Natural killer cell (primary cell): ENCODE results near the gene KDM4C. TPM values are rescaled to one million over a fixed set of nuclear protein-coding genes. Genes with fewer than 3 reads are reported as not detected.

Experiments used
- ATAC-seq, 3 donors: fragments of 150-1000 bp in 2 of 3; fragments of 200-7000 bp in 1 of 3; cut with Tn5 transposase; 1 replicate in 1 of 3; 2 replicates in 2 of 3; pipeline ENCODE4 v1.10.0; 2021; ENCODE audit warnings: mild to moderate bottlenecking in 2 of 3, moderate library complexity in 2 of 3
- DNase-seq, 2 donors: peaks; one replicate each; pipeline versions ENCODE4 v3.0.0 to v3.0.0-alpha.2; 2013 to 2021; ENCODE audit warnings: mixed read lengths in 1 of 2
- H3K27ac ChIP-seq: one replicate; pipeline ENCODE4 v1.5.1; 2013; ENCODE audit warnings: mild to moderate bottlenecking, low read length
- H3K27me3 ChIP-seq: one replicate; pipeline ENCODE4 v1.6.1; 2013; ENCODE audit warnings: low read length; ENCODE audit not compliant: control insufficient read depth, insufficient read depth
- H3K36me3 ChIP-seq: one replicate; pipeline ENCODE4 v1.6.1; 2013; ENCODE audit warnings: low read length; ENCODE audit not compliant: control insufficient read depth, insufficient read depth
- H3K4me1 ChIP-seq: one replicate; pipeline ENCODE4 v1.6.1; 2013; ENCODE audit warnings: low read length; ENCODE audit not compliant: control insufficient read depth, insufficient read depth
- H3K4me3 ChIP-seq: one replicate; pipeline ENCODE4 v1.5.1; 2013; ENCODE audit warnings: low read length
- H3K9me3 ChIP-seq: one replicate; pipeline ENCODE4 v1.6.1; 2013; ENCODE audit warnings: low read length; ENCODE audit not compliant: control insufficient read depth, insufficient read depth
- H3K27ac Mint-ChIP-seq, 2 donors: one replicate each; pipeline ENCODE4 v1.8.0; 2022; ENCODE audit warnings: mild to moderate bottlenecking in 2 of 2, mixed read lengths in 2 of 2, moderate library complexity in 1 of 2
- H3K27me3 Mint-ChIP-seq, 2 donors: one replicate each; pipeline ENCODE4 v1.8.0; 2022; ENCODE audit warnings: low read depth in 2 of 2, mixed read lengths in 2 of 2
- H3K36me3 Mint-ChIP-seq: one replicate; pipeline ENCODE4 v1.8.0; 2022; ENCODE audit warnings: mixed read lengths
- H3K4me1 Mint-ChIP-seq, 2 donors: one replicate each; pipeline ENCODE4 v1.8.0; 2022; ENCODE audit warnings: mixed read lengths in 2 of 2
- H3K4me3 Mint-ChIP-seq: one replicate; pipeline ENCODE4 v1.8.0; 2022; ENCODE audit warnings: mild to moderate bottlenecking, moderate library complexity, mixed read lengths
- H3K9me3 Mint-ChIP-seq, 2 donors: one replicate each; pipeline ENCODE4 v1.8.0; 2022; ENCODE audit warnings: mixed read lengths in 2 of 2
- WGBS: methylation state at CpG from one replicate; pipeline ENCODE4 v1.1.7; 2013; ENCODE audit warnings: missing lambda C conversion rate; ENCODE audit not compliant: insufficient coverage; 5-methylcytosine and 5-hydroxymethylcytosine counted together
- intact Hi-C: fragments of 100-400 bp; cut with micrococcal nuclease; formaldehyde crosslinking; loops from one replicate; pipeline ENCODE4 v1.14.2; 2022
- total RNA-seq, 4 donors: library from RNA; stranded (reverse); fragments of 120-200 nt in 1 of 4; gene quantifications; one replicate each; pipeline versions ENCODE4 v1.2.3 to v1.2.4, GENCODE V29; 2013 to 2022
- TF ChIP-seq, protein P1 (sequence below): fragments of 200-600 bp; IDR thresholded peaks from one replicate; pipeline ENCODE4 v1.8.0; 2022; ENCODE audit warnings: antibody characterized with exemption

The KDM4C gene
- total RNA-seq, 3 donors from 2014 or later (not counting 1 experiment from before 2014, with no cell fraction given), result 115 to 137 (median 116) TPM

DNA sequence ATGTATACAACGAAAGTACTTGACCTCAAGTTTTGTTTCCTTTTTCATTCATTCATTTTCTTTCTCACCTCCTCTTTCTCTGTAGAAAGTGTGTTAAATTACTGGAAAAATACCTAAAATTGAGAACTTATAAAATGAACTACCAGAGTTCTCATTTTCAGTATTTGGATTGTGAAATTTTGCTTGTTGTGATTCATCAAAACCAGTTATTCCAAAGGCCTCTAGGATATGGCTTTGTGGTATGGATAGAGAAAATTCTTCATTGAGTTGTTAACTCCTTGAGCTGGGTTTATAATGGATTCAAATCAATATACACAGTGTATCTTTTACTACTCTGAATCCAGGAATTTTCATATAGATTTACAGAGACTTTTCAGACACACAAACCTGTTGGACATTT lies 287.6 kb downstream of the KDM4C start:
- no peaks in the 10 kb centered on the region for H3K9me3 Mint-ChIP-seq
- H3K27ac Mint-ChIP-seq, result peak overlapping the region in 1 of 2 donors; percentile 19
- Histone ChIP-seq H3K27me3 (no peaks in the 10 kb centered on the region), H3K36me3 (peaks cover 36% of the 10 kb centered on the region), H3K4me1 (no peaks in the 10 kb centered on the region), H3K4me3 (no peak overlapping the region), H3K27ac (no peak overlapping the region), H3K9me3 (no peaks in the 10 kb centered on the region)
- no peak for DNase-seq
- no peak for ATAC-seq
- 83% methylated on average over 1 of the region's 1 CpG for WGBS
- no peak overlapping the region for H3K4me3 Mint-ChIP-seq
- H3K27me3 Mint-ChIP-seq, result no peaks in the 10 kb centered on the region
- TF ChIP-seq, protein P1, sequence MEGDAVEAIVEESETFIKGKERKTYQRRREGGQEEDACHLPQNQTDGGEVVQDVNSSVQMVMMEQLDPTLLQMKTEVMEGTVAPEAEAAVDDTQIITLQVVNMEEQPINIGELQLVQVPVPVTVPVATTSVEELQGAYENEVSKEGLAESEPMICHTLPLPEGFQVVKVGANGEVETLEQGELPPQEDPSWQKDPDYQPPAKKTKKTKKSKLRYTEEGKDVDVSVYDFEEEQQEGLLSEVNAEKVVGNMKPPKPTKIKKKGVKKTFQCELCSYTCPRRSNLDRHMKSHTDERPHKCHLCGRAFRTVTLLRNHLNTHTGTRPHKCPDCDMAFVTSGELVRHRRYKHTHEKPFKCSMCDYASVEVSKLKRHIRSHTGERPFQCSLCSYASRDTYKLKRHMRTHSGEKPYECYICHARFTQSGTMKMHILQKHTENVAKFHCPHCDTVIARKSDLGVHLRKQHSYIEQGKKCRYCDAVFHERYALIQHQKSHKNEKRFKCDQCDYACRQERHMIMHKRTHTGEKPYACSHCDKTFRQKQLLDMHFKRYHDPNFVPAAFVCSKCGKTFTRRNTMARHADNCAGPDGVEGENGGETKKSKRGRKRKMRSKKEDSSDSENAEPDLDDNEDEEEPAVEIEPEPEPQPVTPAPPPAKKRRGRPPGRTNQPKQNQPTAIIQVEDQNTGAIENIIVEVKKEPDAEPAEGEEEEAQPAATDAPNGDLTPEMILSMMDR, result no peak
- intact Hi-C loops, result no loop called here
- H3K4me1 Mint-ChIP-seq, result peaks cover 31 to 47% of the 10 kb centered on the region in 2 donors
- H3K36me3 Mint-ChIP-seq, result peaks cover 26% of the 10 kb centered on the region

DNA sequence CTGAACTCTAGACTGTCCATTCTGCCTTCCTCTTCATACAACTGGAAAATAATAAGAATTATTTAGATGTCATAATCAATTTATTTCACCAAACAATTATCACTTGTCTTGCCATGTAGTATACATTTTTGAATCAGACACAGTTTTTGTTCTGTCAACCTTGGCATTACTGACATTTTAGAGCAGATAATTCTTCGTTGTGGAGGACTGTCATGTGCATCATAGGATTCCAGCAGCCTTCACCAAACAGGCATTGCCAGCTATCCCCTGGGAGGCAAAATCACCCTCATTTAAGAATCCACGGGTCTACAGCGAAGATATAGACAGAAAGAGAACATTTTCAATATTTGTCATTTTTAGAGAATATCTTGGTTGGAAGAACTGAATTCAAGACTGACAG lies 293.9 kb downstream of the KDM4C start:
- H3K27me3 ChIP-seq, result no peaks in the 10 kb centered on the region
- H3K4me3 ChIP-seq, result no peak overlapping the region
- no peak overlapping the region for H3K27ac ChIP-seq
- H3K36me3 Mint-ChIP-seq, result peaks cover 13% of the 10 kb centered on the region
- no peak overlapping the region for H3K4me3 Mint-ChIP-seq
- H3K9me3 ChIP-seq, result no peaks in the 10 kb centered on the region
- intact Hi-C loops, result loop anchor here (1.0 kb wide), 1 partner anchor 135 kb away; no protein-coding TSS in a partner anchor
- peaks cover 7 to 15% of the 10 kb centered on the region in 2 donors for H3K4me1 Mint-ChIP-seq
- TF ChIP-seq, protein P1, result no peak
- 94% methylated on average over 1 of the region's 3 CpGs for WGBS
- no peak overlapping the region for H3K27ac Mint-ChIP-seq
- peaks cover 43% of the 10 kb centered on the region for H3K36me3 ChIP-seq
- no peaks in the 10 kb centered on the region for H3K9me3 Mint-ChIP-seq
- ATAC-seq, result no peak
- H3K4me1 ChIP-seq, result no peaks in the 10 kb centered on the region
- no peaks in the 10 kb centered on the region for H3K27me3 Mint-ChIP-seq
- no peak for DNase-seq

DNA sequence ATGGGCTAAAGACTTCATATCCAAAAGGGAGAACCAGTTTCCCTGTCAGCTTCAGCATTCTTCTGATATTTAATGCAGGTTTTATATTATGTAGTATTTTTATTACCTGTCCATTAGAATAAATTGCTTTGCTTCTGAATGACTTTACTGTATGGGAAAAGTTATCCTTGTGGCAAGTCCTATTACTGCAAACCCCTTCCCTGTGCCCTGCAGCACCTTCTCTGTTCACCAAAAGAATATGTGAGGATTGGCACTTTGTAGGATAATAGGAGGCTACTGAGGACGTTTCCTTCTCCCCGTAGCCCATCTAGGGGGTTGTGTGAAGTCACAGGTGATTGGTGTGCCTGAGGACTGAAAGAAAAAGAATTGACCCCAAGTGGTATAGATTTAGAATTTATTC lies 296.1 kb downstream of the KDM4C start:
- no peak overlapping the region for H3K27ac Mint-ChIP-seq

More for the DNA sequence above, 296.1 kb downstream of the KDM4C start:
- DNase-seq, result no peak
- peaks cover 25% of the 10 kb centered on the region for H3K36me3 ChIP-seq
- no peak for ATAC-seq
- Mint-ChIP-seq H3K4me1 (peaks cover 7 to 10% of the 10 kb centered on the region in 2 donors), H3K36me3 (peaks cover 6% of the 10 kb centered on the region), H3K9me3 (no peaks in the 10 kb centered on the region), H3K27me3 (no peaks in the 10 kb centered on the region), H3K4me3 (no peak overlapping the region)
- no peaks in the 10 kb centered on the region for H3K4me1 ChIP-seq
- no peaks in the 10 kb centered on the region for H3K27me3 ChIP-seq
- H3K4me3 ChIP-seq, result no peak overlapping the region
- intact Hi-C loops, result no loop called here
- 0% methylated on average over 1 of the region's 2 CpGs for WGBS
- H3K9me3 ChIP-seq, result no peaks in the 10 kb centered on the region
- no peak overlapping the region for H3K27ac ChIP-seq
- TF ChIP-seq, protein P1, result no peak
